ENCODE data around the gene C7. TPM values are rescaled to one million over a fixed set of nuclear protein-coding genes. Genes with fewer than 3 reads are reported as not detected.
"Not testable (repeated sequence)": the region's sequence is repeated elsewhere in the genome, so short reads cannot be mapped to it uniquely, and the experiment has no call there.

The C7 gene
- total and polyA plus RNA-seq, 8 donors: 253 to 559 (median 474) TPM

- DNase-seq: peak in 2 of 4 donors; percentile 16 to 28
- peak; percentile 71 for ATAC-seq
- no peaks in the 10 kb centered on the region for H3K36me3 ChIP-seq
- H3K27me3 ChIP-seq: no peaks in the 10 kb centered on the region
- H3K27ac ChIP-seq: no peak overlapping the region
- peaks cover 0 to 6% of the 10 kb centered on the region in 2 donors for H3K4me1 ChIP-seq
- peaks cover 0 to 6% of the 10 kb centered on the region in 2 donors for H3K9me3 ChIP-seq
- intact Hi-C loops (cut with DNase I): no loop called here
- peak; percentile 42 to 51 for TF ChIP-seq CTCF (IDR thresholded peaks at IDR 0.05)
- H3K4me3 ChIP-seq: no peak overlapping the region
Measured at GRCh38 chr5:40879163-40879942, 29.9 kb upstream of the C7 start.

GRCh38 chr5:40882291-40882690, 27.0 kb upstream of the C7 start:
- ATAC-seq (no peak), DNase-seq (no peak)
- Histone ChIP-seq H3K36me3 (no peaks in the 10 kb centered on the region), H3K27ac (no peak overlapping the region), H3K4me1 (peaks cover 0 to 6% of the 10 kb centered on the region in 2 donors), H3K9me3 (peaks cover 0 to 4% of the 10 kb centered on the region in 2 donors), H3K4me3 (no peak overlapping the region), H3K27me3 (no peaks in the 10 kb centered on the region)
- intact Hi-C loops (cut with DNase I): no loop called here
- no peak for TF ChIP-seq CTCF (IDR thresholded peaks at IDR 0.05)

- H3K36me3 ChIP-seq; H3K9me3 ChIP-seq; H3K27ac ChIP-seq; ATAC-seq; H3K4me3 ChIP-seq; DNase-seq; H3K4me1 ChIP-seq; intact Hi-C loops (cut with DNase I); H3K27me3 ChIP-seq: not testable (repeated sequence)
Measured at GRCh38 chr5:40883051-40883450, 26.2 kb upstream of the C7 start.

- H3K27ac ChIP-seq; H3K27me3 ChIP-seq; ATAC-seq; H3K36me3 ChIP-seq; intact Hi-C loops (cut with DNase I); H3K9me3 ChIP-seq; DNase-seq; H3K4me1 ChIP-seq; H3K4me3 ChIP-seq: not testable (repeated sequence)
Measured at GRCh38 chr5:40895440-40896425, 13.6 kb upstream of the C7 start.

GRCh38 chr5:40904205-40904993, 4.9 kb upstream of the C7 start:
- DNase-seq (peak in 3 of 4 donors; percentile 50 to 84 (median 73)), ATAC-seq (peak; percentile 98)
- peak overlapping the region in 1 of 2 donors; percentile 15 for H3K27ac ChIP-seq
- no peaks in the 10 kb centered on the region for H3K36me3 ChIP-seq
- no peak overlapping the region for H3K4me3 ChIP-seq
- H3K4me1 ChIP-seq: peaks cover 0 to 11% of the 10 kb centered on the region in 2 donors
- H3K9me3 ChIP-seq: no peaks in the 10 kb centered on the region
- TF ChIP-seq CTCF (IDR thresholded peaks at IDR 0.05): peak; percentile 68 to 93
- intact Hi-C loops (cut with DNase I): no loop called here
- no peaks in the 10 kb centered on the region for H3K27me3 ChIP-seq

Data from left lung (tissue), 10 donors.